HG02840 (cell line): Measurements from ENCODE around the gene PPP1R27.
"Not testable (repeated sequence)": the region's sequence is repeated elsewhere in the genome, so short reads cannot be mapped to it uniquely, and the experiment has no call there.

Experiments used
- ATAC-seq: cut with Tn5 transposase; IDR thresholded peaks from one replicate; pipeline ENCODE4 v1.9.1; 2021; ENCODE audit warnings: mild to moderate bottlenecking, moderate library complexity, moderate number of reproducible peaks; ENCODE audit not compliant: unreplicated experiment, low FRiP score

Gene PPP1R27

GRCh38 chr17:81842725-81843504 is 8.1 kb upstream of the PPP1R27 start:
- no peak for ATAC-seq

GRCh38 chr17:81842378-81842724 is 7.5 kb upstream of the PPP1R27 start:
- no peak for ATAC-seq

- no peak for ATAC-seq
Observed at GRCh38 chr17:81841866-81842265, 7.0 kb upstream of the PPP1R27 start.

- no peak for ATAC-seq
Observed at GRCh38 chr17:81840826-81841778, 6.3 kb upstream of the PPP1R27 start.

- not testable (repeated sequence) for ATAC-seq
Observed at GRCh38 chr17:81840059-81840458, 5.2 kb upstream of the PPP1R27 start.

GRCh38 chr17:81839301-81839700 is 4.5 kb upstream of the PPP1R27 start:
- ATAC-seq = no peak

- no peak for ATAC-seq
Observed at GRCh38 chr17:81838753-81839255, 4.0 kb upstream of the PPP1R27 start.

- ATAC-seq = no peak
Observed at GRCh38 chr17:81837641-81838040, 2.8 kb upstream of the PPP1R27 start.

- ATAC-seq = no peak
Observed at GRCh38 chr17:81833921-81834830, 674 bp downstream of the PPP1R27 start.

GRCh38 chr17:81833160-81833920 is 1.5 kb downstream of the PPP1R27 start, which contains the start of gene MCRIP1:
Gene MCRIP1, minus strand, starts transcription at chr17:81833291. Its CDS starts 8,785 bp downstream, at chr17:81824506.
- ATAC-seq = peak; percentile 69

GRCh38 chr17:81832608-81833159 is 2.2 kb downstream of the PPP1R27 start:
- ATAC-seq = peak; percentile 72

GRCh38 chr17:81831957-81832607 is 2.8 kb downstream of the PPP1R27 start:
- peak; percentile 3 for ATAC-seq

GRCh38 chr17:81831563-81831956 is 3.3 kb downstream of the PPP1R27 start:
- ATAC-seq = no peak

- no peak for ATAC-seq
Observed at GRCh38 chr17:81829858-81830257, 5.0 kb downstream of the PPP1R27 start.

- no peak for ATAC-seq
Observed at GRCh38 chr17:81828656-81829055, 6.2 kb downstream of the PPP1R27 start.

- no peak for ATAC-seq
Observed at GRCh38 chr17:81825841-81826466, 8.9 kb downstream of the PPP1R27 start.

- ATAC-seq = no peak
Observed at GRCh38 chr17:81824595-81824994, 10.3 kb downstream of the PPP1R27 start.
